Activated CD8-positive, alpha-beta memory T cell treated with anti-CD3 and anti-CD28 coated beads for 1 hour (primary cell): ENCODE measurements around the gene CATSPER1.

ENCODE experiments used
- DNase-seq, 2 donors: peaks; one replicate each; pipeline ENCODE4 v3.0.0-alpha.2; 2020; ENCODE audit warnings: low read depth in 1 of 2; ENCODE audit errors: extremely low read depth in 1 of 2

Gene CATSPER1

GRCh38 chr11:66006134-66006890 lies 20.0 kb downstream of the CATSPER1 start:
- DNase-seq = no peak

- DNase-seq = no peak
Measured at GRCh38 chr11:66004186-66004585, 22.1 kb downstream of the CATSPER1 start.

GRCh38 chr11:66003291-66003690 lies 23.0 kb downstream of the CATSPER1 start:
- DNase-seq = no peak

- no peak for DNase-seq
Measured at GRCh38 chr11:66002648-66003225, 23.5 kb downstream of the CATSPER1 start.

GRCh38 chr11:66001942-66002647 lies 24.2 kb downstream of the CATSPER1 start, which contains the start of the genes BANF1 and EIF1AD:
Gene BANF1, plus strand, starts transcription at chr11:66002503. Its CDS starts 748 bp downstream, at chr11:66003251.
Gene EIF1AD, minus strand, starts transcription at chr11:66002157. Its CDS starts 1,768 bp downstream, at chr11:66000389.
- DNase-seq = peak; percentile 79 to 84

DNA sequence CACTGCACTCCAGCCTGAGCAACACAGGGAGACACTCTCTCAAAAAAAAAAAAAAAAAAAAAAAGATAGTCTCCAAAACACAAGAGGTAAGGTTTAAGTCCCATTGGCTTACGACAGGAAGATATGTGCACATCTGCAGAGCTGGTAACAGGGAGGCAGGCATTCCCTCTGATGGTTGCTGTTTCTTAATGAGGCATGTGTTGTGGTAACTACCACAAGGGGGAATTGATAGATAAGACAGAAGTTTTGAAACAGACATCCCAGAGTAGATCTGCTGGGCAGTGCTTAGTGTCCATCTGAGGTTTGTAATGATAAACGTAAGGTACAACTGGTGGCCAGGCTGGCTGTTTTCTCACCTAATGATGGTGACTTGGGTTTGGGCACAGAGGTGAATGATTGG lies 29.0 kb downstream of the CATSPER1 start:
- no peak for DNase-seq

DNA sequence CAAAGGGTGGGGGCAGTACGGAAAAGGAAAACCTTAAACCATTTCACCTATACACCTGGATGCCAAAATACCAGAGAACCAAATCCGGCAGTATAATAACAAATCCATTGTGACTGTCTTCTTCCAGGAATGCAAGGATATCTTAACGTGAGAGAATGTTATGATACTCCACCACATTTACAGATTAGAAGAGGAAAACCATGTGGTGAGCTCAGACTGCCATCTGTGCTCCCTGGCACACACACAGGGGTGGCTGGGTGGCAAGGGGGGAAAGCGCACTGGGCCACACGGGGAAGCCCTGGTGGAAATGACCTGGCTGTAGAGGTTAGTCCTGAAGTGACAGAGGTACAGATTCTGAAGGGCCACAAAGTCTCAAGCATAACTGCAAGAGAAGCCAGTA lies 34.2 kb downstream of the CATSPER1 start:
- no peak for DNase-seq

- DNase-seq = peak; percentile 71 to 81
Measured at GRCh38 chr11:65988791-65989592, 37.3 kb downstream of the CATSPER1 start.

GRCh38 chr11:65987336-65987735 lies 38.9 kb downstream of the CATSPER1 start:
- no peak for DNase-seq

- no peak for DNase-seq
Measured at GRCh38 chr11:65983589-65983987, 42.7 kb downstream of the CATSPER1 start.

DNA sequence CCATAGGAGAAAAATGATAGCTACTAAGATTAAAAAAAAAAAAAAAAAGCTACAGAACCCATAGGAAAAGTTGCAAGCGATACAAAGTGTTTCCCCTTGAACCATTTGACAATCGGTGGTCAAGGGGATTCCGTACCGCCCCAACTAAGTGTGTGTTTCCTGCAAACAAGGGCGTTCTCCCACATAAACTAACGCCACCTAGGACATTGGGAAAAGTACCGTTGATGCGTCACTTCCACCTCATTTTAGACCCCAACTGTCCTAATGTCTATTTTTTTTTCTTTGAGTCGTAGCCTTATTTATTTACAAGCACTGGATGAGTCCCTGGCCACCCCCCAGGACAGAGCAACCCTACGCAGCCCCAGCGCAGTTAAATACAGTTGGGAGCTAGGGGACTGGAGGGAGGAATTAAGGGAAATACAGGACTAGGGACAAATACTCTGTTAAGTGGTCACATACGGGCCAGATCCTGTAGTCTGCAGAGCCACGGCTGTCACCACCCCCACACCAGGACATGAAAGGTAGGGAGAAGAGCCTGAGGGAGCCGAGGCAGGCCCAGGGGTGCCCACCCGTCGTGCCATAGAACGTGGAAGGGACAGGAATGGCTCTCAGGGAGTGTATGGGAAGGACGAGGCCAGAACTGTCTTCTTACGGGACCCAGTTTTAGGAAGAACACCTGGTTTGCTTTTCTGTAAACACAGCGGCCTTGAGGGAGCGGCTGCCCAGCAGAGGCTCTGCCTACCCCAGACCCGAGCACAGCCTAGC lies 43.3 kb downstream of the CATSPER1 start:
- DNase-seq = no peak

DNA sequence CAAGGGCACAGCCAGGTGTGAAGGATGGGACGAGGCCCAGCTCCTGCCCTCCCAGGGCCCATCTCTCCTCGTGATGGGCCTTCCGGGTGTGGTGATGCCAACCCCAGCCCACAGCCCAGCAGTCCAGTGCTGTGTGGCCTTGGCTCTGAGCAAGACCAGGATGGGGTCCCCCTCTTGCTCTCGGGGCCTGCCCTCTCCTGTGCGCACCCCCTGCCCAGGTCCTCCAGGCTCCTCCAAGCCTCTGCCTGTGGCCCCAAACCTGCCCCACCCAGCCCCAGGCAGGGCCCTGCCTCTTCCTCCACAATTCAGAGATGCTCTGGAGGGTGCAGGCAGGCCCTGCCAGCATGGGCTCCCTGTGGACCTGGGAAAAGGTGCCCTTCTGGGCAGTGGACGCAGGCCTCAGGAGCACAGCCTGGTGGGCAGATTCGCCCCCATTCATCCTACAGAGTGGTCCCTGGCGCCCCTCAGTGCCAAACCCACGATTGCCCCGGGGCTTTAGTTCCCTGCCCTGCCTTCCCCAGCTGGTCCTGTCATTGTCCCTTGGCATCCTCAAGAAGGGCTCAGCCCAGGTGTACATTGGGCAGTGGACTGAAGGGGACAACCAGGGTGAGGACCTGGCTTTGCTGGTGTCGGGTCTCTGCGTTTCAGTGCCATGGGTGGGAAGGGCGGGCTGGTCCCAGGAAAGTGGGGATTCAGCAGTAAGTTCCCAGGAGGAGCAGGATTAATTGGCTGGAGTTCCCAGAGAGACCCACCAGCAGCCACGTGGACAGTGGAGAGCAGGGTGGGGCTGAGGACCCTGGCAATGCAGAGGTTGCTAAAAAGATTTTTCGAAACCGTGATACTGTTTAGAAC lies 44.1 kb downstream of the CATSPER1 start:
- DNase-seq = no peak

GRCh38 chr11:65981101-65981740 lies 45.1 kb downstream of the CATSPER1 start:
- DNase-seq = no peak

- DNase-seq = no peak
Measured at GRCh38 chr11:65979261-65979759, 47.0 kb downstream of the CATSPER1 start.

DNA sequence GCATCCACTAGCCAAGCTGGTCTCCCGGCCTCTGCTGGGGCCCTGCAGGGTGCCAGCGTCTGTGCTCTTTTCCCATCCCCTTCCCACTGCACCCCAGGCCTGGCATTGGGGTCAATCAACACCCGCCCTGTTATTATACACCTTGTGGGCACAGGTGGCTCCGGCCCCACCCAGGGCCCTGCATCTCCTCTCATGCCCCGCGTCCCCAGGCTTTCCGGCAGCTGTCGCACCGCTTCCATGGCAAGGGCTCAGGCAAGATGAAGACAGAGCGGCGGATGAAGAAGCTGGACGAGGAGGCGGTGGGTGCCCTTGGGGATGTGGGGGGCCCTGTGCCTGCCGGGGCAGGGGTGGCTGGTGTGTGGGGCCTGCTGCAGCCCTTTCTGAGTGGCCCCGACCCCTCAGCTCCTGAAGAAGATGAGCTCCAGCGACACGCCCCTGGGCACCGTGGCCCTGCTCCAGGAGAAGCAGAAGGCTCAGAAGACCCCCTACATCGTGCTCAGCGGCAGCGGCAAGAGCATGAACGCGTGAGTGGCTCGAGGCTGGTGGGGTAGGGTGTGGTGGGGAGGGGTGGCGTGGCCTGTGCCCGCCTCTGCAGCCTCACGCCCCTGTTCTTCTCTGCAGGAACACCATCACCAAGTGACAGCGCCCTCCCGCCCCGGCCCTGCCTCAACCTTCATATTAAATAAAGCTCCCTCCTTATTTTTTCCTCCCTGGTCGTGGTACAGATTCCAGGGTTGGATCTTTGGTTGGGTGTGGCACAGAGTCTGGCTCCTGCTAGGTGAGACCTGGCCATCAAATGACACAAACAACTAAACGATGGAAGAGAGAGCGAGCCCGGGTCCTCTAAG lies 47.7 kb downstream of the CATSPER1 start:
- DNase-seq = no peak

- DNase-seq = no peak
Measured at GRCh38 chr11:65977621-65978390, 48.5 kb downstream of the CATSPER1 start.
